ENCODE results near the gene RPL36A.

RPL36A gene

GRCh38 chrX:101369687-101370086, 21.1 kb upstream of the RPL36A start:
- Histone ChIP-seq H3K36me3 (ENCODE audit: control insufficient read depth, insufficient read depth, low read length) (no peaks in the 10 kb centered on the region), H3K4me3 (ENCODE audit: low read depth, low read length) (no peak overlapping the region), H3K4me1 (ENCODE audit: control insufficient read depth, insufficient read depth, low read length) (no peaks in the 10 kb centered on the region), H3K27me3 (ENCODE audit: control insufficient read depth, insufficient read depth, low read length) (no peaks in the 10 kb centered on the region), H3K9me3 (ENCODE audit: control insufficient read depth, insufficient read depth, low read length) (no peaks in the 10 kb centered on the region), H3K9ac (ENCODE audit: low read depth, low read length) (no peak overlapping the region)

- no peaks in the 10 kb centered on the region for H3K9me3 ChIP-seq (ENCODE audit: control insufficient read depth, insufficient read depth, low read length)
- no peaks in the 10 kb centered on the region for H3K4me1 ChIP-seq (ENCODE audit: control insufficient read depth, insufficient read depth, low read length)
- H3K36me3 ChIP-seq (ENCODE audit: control insufficient read depth, insufficient read depth, low read length) = no peaks in the 10 kb centered on the region
- H3K4me3 ChIP-seq (ENCODE audit: low read depth, low read length) = no peak overlapping the region
- H3K27me3 ChIP-seq (ENCODE audit: control insufficient read depth, insufficient read depth, low read length) = no peaks in the 10 kb centered on the region
- no peak overlapping the region for H3K9ac ChIP-seq (ENCODE audit: low read depth, low read length)
Measured at GRCh38 chrX:101370888-101371504, 19.8 kb upstream of the RPL36A start.

GRCh38 chrX:101377547-101377946, 13.3 kb upstream of the RPL36A start:
- Histone ChIP-seq H3K27me3 (ENCODE audit: control insufficient read depth, insufficient read depth, low read length) (no peaks in the 10 kb centered on the region), H3K4me1 (ENCODE audit: control insufficient read depth, insufficient read depth, low read length) (no peaks in the 10 kb centered on the region), H3K9ac (ENCODE audit: low read depth, low read length) (no peak overlapping the region), H3K9me3 (ENCODE audit: control insufficient read depth, insufficient read depth, low read length) (no peaks in the 10 kb centered on the region), H3K36me3 (ENCODE audit: control insufficient read depth, insufficient read depth, low read length) (no peaks in the 10 kb centered on the region), H3K4me3 (ENCODE audit: low read depth, low read length) (no peak overlapping the region)

GRCh38 chrX:101383679-101384205, 7.1 kb upstream of the RPL36A start:
- Histone ChIP-seq H3K9ac (ENCODE audit: low read depth, low read length) (no peak overlapping the region), H3K4me3 (ENCODE audit: low read depth, low read length) (no peak overlapping the region), H3K36me3 (ENCODE audit: control insufficient read depth, insufficient read depth, low read length) (no peaks in the 10 kb centered on the region), H3K4me1 (ENCODE audit: control insufficient read depth, insufficient read depth, low read length) (peaks cover 3% of the 10 kb centered on the region), H3K9me3 (ENCODE audit: control insufficient read depth, insufficient read depth, low read length) (no peaks in the 10 kb centered on the region), H3K27me3 (ENCODE audit: control insufficient read depth, insufficient read depth, low read length) (no peaks in the 10 kb centered on the region)

- Histone ChIP-seq H3K9ac (ENCODE audit: low read depth, low read length) (no peak overlapping the region), H3K27me3 (ENCODE audit: control insufficient read depth, insufficient read depth, low read length) (no peaks in the 10 kb centered on the region), H3K9me3 (ENCODE audit: control insufficient read depth, insufficient read depth, low read length) (no peaks in the 10 kb centered on the region), H3K4me1 (ENCODE audit: control insufficient read depth, insufficient read depth, low read length) (peaks cover 7% of the 10 kb centered on the region), H3K36me3 (ENCODE audit: control insufficient read depth, insufficient read depth, low read length) (no peaks in the 10 kb centered on the region), H3K4me3 (ENCODE audit: low read depth, low read length) (no peak overlapping the region)
Measured at GRCh38 chrX:101385026-101385684, 5.7 kb upstream of the RPL36A start.

- H3K4me1 ChIP-seq (ENCODE audit: control insufficient read depth, insufficient read depth, low read length) = peaks cover 7% of the 10 kb centered on the region
- no peak within 1 kb of the TSS for H3K4me3 ChIP-seq (ENCODE audit: low read depth, low read length)
- H3K27me3 ChIP-seq (ENCODE audit: control insufficient read depth, insufficient read depth, low read length) = no peaks in the 10 kb centered on the region
- H3K9me3 ChIP-seq (ENCODE audit: control insufficient read depth, insufficient read depth, low read length) = no peaks in the 10 kb centered on the region
- H3K36me3 ChIP-seq (ENCODE audit: control insufficient read depth, insufficient read depth, low read length) = no peaks in the 10 kb centered on the region
- no peak within 1 kb of the TSS for H3K9ac ChIP-seq (ENCODE audit: low read depth, low read length)
Measured at GRCh38 chrX:101385795-101386541, 4.8 kb upstream of the RPL36A start, which contains the start of gene BTK. Gene BTK, minus strand, starts transcription at chrX:101386191. Its CDS starts 10,907 bp downstream, at chrX:101375284.

- Histone ChIP-seq H3K9ac (ENCODE audit: low read depth, low read length) (no peak overlapping the region), H3K4me3 (ENCODE audit: low read depth, low read length) (no peak overlapping the region), H3K27me3 (ENCODE audit: control insufficient read depth, insufficient read depth, low read length) (no peaks in the 10 kb centered on the region), H3K9me3 (ENCODE audit: control insufficient read depth, insufficient read depth, low read length) (no peaks in the 10 kb centered on the region), H3K4me1 (ENCODE audit: control insufficient read depth, insufficient read depth, low read length) (peaks cover 7% of the 10 kb centered on the region), H3K36me3 (ENCODE audit: control insufficient read depth, insufficient read depth, low read length) (no peaks in the 10 kb centered on the region)
Measured at GRCh38 chrX:101386542-101386885, 4.3 kb upstream of the RPL36A start.

GRCh38 chrX:101388604-101389003, 2.2 kb upstream of the RPL36A start:
- Histone ChIP-seq H3K27me3 (ENCODE audit: control insufficient read depth, insufficient read depth, low read length) (no peaks in the 10 kb centered on the region), H3K4me3 (ENCODE audit: low read depth, low read length) (no peak overlapping the region), H3K9me3 (ENCODE audit: control insufficient read depth, insufficient read depth, low read length) (no peaks in the 10 kb centered on the region), H3K9ac (ENCODE audit: low read depth, low read length) (no peak overlapping the region), H3K36me3 (ENCODE audit: control insufficient read depth, insufficient read depth, low read length) (no peaks in the 10 kb centered on the region), H3K4me1 (ENCODE audit: control insufficient read depth, insufficient read depth, low read length) (peaks cover 11% of the 10 kb centered on the region)

GRCh38 chrX:101391831-101392230, 1.0 kb downstream of the RPL36A start:
- H3K9me3 ChIP-seq (ENCODE audit: control insufficient read depth, insufficient read depth, low read length) = no peaks in the 10 kb centered on the region
- H3K4me1 ChIP-seq (ENCODE audit: control insufficient read depth, insufficient read depth, low read length) = peaks cover 8% of the 10 kb centered on the region
- peak overlapping the region; percentile 75 for H3K4me3 ChIP-seq (ENCODE audit: low read depth, low read length)
- peak overlapping the region; percentile 95 for H3K9ac ChIP-seq (ENCODE audit: low read depth, low read length)
- H3K27me3 ChIP-seq (ENCODE audit: control insufficient read depth, insufficient read depth, low read length) = no peaks in the 10 kb centered on the region
- H3K36me3 ChIP-seq (ENCODE audit: control insufficient read depth, insufficient read depth, low read length) = no peaks in the 10 kb centered on the region

GRCh38 chrX:101393530-101394305, 2.9 kb downstream of the RPL36A start:
- H3K9ac ChIP-seq (ENCODE audit: low read depth, low read length) = no peak overlapping the region
- peaks cover 8% of the 10 kb centered on the region for H3K4me1 ChIP-seq (ENCODE audit: control insufficient read depth, insufficient read depth, low read length)
- H3K4me3 ChIP-seq (ENCODE audit: low read depth, low read length) = no peak overlapping the region
- H3K9me3 ChIP-seq (ENCODE audit: control insufficient read depth, insufficient read depth, low read length) = no peaks in the 10 kb centered on the region
- no peaks in the 10 kb centered on the region for H3K36me3 ChIP-seq (ENCODE audit: control insufficient read depth, insufficient read depth, low read length)
- no peaks in the 10 kb centered on the region for H3K27me3 ChIP-seq (ENCODE audit: control insufficient read depth, insufficient read depth, low read length)

- H3K4me1 ChIP-seq (ENCODE audit: control insufficient read depth, insufficient read depth, low read length) = peaks cover 8% of the 10 kb centered on the region
- H3K9ac ChIP-seq (ENCODE audit: low read depth, low read length) = no peak overlapping the region
- H3K27me3 ChIP-seq (ENCODE audit: control insufficient read depth, insufficient read depth, low read length) = no peaks in the 10 kb centered on the region
- H3K36me3 ChIP-seq (ENCODE audit: control insufficient read depth, insufficient read depth, low read length) = no peaks in the 10 kb centered on the region
- H3K4me3 ChIP-seq (ENCODE audit: low read depth, low read length) = no peak overlapping the region
- no peaks in the 10 kb centered on the region for H3K9me3 ChIP-seq (ENCODE audit: control insufficient read depth, insufficient read depth, low read length)
Measured at GRCh38 chrX:101394372-101394771, 3.6 kb downstream of the RPL36A start.
